NCI-H1417 (cell line): ENCODE results near the gene KCNA3.

Experiments used
- DNase-seq, 3 experiments: peaks; one replicate each; lab custom pipeline; 2025; lab: John Stamatoyannopoulos, UW

KCNA3 gene

DNA sequence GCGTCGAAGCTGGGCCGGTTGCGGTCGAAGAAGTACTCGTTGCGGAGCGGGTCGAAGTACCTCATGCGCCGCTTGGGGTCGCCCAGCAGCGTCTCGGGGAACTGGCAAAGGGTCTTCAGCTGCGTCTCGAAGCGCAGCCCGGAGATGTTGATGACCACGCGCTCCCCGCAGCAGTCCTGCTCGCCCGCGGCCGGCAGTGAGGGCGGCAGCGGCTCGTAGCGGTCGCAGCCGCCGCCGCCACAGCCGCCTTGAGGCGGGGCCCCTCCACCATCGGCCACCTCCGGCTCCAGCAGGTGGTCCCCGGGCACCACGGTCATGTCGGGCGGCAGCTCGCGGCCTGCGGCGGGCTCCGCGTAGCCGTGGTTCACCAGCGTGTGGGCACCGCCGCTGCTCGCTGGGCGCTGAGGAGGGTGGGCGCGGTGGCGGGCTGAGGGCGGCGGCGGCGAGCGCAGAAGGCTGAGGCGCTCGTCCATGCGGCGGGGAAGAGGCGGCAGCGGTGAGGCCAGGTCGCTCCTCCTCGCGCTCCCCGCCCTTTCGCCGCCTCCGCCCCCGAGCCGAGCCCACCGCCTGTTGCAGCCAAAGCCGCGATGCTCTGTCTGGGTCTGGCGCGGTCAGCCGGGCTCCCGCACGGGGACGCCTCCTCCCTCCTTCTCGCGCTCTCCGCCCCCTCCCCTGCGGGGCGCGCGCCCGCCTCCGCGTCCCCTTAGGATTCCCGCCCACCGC lies at the start of gene KCNA3:
KCNA3 (minus strand) TSS at position 604 of the 723 bp plus-strand sequence; CDS start at position 473, 131 bp downstream.
- DNase-seq = peak; percentile 11 to 67 (median 62)

DNA sequence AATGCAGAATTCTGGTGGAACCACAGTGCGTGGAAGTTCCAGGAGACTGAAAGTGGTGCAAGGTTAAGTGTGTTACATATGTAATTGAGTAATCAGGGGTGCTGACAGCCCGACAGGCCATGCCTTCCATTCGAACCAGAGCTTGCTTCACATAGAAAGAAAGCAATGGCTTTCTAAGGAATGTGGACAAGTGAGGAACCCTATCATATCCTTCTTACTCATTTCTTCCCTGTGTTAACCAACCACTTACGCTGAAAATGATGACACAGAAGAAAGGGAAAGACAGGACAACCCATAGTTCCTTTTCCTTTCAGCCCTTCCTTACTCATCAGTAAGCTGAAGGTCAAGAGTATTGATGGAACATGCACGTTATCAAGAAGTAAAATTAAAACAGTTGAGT lies 48.1 kb upstream of the KCNA3 start:
- DNase-seq = no peak

DNA sequence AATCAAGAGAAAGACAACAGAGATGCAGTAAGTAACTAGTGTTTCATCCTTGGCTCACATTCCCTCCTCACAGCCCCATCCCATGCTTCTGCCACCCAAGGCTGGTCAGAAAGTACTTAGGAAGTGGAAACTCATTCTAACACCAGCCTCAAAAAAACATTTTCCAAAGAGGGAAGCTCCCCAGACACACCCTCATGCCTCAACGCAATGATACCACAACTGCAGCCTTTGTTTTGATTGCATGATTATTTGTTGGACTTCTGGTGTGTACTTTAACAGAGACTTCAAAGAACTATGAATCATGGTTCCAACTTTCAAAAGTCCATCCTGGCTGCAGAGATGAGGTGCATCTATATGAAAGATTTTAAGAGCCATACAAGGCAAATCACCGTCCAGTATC lies 45.2 kb upstream of the KCNA3 start:
- no peak for DNase-seq

DNA sequence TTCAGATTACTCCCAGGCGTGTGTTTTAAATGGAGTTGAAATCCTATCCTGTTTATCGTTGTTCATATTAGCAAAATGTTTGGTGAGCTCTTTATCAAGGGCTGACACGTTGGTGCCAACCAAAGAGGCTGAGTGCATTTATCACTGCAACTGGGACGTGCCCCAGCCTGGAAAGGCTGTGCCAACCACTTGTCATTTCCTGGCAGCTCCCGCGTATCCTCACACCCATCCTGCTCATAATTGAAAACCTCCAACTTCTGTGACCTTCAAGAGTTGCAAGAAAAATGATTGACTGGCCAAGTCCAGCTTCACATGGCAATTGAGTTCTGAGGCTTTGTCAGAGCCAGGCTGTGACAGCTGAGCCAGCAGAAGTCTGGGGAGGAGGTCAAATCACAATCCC lies 43.7 kb upstream of the KCNA3 start:
- no peak for DNase-seq

DNA sequence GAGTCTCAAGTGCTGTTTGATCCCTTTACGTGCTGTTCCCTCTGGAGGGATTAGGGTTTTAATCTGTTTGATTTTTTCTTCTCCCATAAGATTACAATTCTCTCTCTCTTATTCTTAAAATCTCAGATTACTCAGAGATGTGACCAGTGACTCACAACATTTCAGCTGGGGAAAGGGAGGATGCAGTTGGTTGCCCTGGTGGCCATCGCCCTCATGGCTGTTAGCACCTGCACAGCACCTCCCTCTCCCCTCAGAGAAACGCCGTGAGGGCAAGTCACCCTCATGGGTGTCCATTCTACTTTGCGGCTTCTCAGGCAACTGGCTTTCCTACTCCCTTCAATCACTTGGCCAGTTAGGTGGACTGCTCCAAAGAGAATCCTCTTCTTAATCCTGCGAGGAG lies 42.4 kb upstream of the KCNA3 start:
- no peak for DNase-seq

DNA sequence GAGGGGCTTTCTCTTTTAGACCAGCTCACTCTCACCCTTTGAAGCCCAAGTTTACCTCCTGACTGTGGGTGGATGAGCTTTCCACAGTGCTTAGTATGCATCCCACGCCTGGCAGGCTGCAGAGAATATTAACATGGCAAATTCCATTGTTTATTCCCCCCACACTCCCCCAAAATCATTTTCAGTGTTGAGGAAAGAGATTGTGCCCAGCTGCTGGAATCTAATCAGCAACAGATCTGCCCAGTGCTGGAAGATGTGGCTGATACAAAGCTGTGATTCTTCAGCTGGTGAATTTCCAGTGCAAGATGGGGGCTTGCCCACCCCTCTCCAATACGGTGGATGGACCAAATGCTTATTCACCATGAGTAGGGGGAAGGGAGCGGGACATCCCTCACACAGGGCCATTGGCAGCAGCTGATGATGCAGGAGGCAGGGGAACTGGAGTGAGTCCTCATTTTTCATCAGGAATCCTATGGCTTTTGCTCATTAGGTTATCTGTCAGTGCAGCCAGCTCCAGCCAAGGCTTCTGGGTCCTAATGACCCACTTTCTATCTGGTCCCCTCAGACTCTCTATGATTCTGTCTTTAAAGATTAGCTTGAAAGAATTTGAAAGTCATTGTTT lies 39.7 kb upstream of the KCNA3 start:
- DNase-seq = no peak

DNA sequence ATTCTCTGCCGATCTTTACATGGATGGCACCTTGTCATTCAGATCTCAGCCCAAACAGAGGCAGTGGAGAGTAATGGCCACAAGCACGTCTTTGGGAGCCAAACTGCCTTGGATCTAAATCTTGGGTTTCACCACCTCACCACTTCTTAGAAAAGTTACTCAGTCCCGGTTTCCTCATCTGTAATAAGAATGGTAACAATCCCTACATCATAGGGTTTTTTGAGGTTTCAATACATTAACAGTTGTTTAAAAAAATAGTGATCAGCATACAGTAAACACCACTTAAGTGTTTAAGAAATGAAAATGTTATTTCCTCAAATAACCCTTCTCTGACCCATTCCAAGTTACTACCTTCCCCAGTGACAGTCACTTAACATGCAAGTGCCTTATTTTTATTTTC lies 38.5 kb upstream of the KCNA3 start:
- no peak for DNase-seq

DNA sequence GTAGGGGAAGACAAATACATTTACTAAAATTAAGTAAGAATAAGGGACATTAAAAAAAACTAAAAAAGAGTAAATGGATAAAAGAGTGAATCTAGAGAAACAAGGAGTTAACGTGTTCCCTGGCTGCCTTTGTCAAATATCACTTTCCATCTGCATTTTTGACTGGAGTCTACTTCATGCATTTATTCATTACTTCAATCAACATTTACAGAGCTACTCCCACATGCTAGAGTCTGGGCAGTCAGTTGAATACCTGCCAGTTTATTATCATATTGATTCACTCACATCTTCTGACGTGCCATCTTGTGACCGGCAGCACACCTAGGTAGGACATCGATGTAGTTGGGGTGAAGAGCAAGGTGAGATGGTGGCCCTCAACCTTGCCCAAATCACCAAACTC lies 35.6 kb upstream of the KCNA3 start:
- DNase-seq = no peak

DNA sequence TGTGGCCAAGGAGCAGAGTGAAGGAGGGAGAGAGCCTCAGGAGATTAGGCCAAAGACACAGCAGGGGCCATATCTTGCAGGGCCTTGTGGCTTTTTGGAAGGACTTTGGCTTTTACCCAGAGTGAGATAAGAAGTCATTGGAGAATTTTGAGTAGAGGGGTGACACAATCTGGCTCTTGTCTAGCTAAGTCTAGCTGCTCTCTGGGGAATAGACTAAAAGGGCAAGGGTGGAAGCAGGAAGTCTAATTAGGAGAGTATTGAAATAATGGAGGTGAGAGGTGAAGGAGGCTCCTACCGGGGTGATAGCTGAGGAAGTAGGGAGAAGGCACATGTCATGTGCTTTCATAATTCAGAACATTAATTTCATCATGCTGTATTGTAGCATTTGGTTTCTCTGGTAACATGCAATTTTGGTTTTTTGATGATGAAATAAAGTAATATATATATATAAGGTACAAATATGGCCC lies 34.3 kb upstream of the KCNA3 start:
- no peak for DNase-seq

DNA sequence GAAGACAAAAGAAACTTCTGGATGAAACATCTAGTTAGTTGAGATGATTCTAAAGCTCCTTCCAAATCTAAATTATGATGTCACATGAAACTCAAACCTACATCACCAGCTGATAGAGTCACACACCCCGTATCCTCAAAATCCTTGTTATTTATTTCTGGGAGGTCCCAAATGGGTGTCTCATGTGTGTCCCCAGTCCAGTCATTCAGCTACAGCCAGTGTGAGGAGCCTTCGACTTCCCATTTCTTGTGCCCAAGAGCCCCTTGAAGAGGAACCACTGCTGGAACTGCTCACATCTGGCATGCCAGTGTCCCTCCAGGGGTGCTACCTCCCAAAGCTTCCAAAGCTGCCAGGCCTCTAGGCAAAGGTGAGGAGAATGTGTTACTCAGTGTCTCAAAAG lies 32.5 kb upstream of the KCNA3 start:
- no peak for DNase-seq

DNA sequence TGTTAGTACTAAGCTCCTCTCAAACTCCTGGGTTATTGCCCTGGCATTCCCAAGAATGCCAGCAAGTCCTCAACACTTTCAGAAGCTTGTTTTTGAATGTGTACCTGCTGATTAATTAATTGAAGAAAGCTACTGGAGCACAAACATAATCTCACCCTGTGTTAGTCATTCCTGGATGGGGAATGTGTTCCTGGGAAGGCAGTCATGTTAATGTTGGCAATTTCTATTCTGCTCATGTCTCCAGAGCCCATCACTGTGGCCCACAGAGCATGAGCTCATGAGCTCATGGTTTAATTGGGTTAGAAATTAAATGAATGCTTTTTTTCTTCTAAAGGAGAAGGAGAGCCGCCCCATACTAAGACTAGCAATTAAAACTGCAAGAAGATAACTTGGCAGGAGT lies 31.9 kb upstream of the KCNA3 start:
- DNase-seq = no peak

DNA sequence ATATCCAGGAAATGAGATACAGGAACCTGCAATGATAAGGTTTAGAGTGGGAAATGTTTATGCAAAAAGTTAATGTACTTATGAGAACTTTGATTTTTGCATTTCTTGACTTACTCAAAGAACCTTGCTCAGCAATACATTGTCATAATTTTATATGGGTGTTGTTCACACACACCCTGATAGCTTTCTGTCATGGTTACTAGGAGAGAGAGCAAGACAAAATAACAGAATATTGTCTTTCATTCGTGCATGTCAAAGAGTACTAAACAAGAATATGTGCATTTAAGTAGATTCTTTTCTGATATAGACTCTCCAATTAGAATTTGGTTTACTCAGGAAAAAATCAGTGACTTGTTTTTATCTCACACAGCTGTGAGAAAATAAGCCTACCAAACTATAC lies 27.5 kb upstream of the KCNA3 start:
- no peak for DNase-seq

DNA sequence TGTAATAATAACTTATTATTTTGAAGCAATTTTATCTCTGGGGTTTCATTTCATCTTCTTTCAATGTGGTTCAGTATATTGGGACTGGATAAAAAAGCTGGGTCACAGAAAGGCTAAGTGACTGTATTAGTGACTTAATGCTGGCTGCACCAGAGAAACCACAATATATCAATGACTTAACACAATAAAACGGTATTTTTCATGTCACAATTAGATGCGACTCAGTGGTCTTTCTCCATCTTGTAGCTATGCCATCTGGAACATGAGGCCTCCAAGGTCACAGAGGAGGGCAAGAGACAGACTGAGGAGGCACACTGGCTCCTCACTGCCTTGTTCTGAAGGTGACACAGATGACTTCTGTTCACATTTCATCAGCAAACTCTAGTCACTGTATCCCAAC lies 26.0 kb upstream of the KCNA3 start:
- no peak for DNase-seq

DNA sequence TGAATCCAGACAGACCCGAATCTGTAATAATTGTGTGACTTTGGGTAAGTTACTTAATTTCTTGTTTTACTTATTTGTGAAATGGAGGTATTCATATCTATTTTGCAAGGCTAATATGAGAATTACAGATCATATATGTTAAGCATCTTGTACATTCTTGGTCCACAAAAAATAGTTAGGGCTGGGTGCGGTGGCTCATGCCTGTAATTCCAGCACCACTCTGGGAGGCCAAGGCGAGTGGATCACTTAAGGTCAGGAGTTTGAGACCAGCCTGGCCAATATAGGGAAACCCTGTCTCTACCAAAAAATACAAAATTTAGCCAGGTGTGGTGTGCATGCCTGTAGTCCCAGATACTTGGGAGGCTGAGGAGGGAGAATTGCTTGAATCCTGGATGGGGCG lies 22.9 kb upstream of the KCNA3 start:
- no peak for DNase-seq

DNA sequence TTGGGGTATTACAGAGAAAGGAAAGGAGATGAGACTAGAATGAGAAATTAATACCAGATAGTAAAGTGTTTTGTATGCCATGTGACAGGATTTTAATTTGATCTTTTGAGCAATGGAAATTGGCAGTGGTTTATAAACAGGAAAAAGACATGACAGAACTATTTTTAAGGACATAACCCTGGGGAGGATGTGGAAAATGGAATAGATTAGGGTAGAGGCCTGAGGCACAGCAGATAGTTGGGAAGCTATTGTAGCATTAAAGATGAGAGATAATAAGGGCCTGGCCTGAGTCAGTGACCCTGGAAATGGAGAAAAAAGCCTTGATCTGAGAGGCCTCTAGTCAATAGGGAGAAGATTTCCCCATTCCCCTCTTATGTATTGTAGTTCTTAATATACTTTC lies 22.1 kb upstream of the KCNA3 start:
- no peak for DNase-seq

DNA sequence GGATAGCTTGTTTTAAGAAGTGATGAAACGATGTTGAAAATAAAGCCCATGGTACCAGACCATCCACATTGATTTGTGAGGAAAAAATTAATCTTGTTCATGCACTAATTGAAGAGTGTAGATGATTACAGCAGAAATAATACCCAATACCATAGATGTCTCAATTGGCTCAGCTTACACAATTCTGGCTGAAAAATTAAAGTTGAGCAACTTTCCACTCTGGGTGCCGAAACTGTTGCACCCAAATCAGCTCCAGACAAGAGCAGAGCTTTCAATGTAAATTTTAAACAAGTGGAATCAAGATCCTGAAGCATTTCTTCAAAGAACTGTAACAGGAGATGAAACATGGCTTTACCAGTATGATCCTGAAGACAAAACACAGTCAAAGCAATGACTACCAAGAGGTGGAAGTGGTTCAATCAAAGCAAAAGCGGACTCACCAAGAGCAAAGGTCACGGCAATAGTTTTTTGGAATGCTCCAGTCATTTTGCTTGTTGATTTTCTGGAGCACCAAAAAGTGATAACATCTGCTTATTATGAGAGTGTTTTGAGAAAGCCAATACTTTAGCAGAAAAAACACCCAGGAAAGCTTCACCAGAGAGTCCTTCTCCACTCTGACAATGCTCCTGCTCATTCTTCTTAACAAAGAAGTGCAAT lies 16.1 kb upstream of the KCNA3 start:
- no peak for DNase-seq

DNA sequence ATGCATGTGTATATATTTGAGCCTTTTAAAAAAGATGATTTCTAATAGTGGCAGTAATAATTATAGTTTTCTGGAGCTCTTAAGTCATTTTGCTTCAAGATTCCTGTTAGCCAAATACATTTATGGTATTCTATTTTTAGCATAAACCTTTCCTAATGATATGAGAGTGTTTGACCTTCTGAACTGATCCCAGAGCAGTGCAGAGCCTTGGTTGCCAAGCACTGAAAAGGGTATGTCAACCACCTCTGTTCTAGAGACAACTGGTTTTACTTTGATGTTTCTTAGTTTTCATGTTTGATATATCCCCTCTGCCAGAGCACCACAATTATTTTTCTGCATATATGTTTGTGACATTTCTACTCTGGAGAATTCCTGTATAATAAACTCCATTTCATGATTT lies 15.1 kb upstream of the KCNA3 start:
- DNase-seq = peak in 1 of 3 experiments; percentile 4

DNA sequence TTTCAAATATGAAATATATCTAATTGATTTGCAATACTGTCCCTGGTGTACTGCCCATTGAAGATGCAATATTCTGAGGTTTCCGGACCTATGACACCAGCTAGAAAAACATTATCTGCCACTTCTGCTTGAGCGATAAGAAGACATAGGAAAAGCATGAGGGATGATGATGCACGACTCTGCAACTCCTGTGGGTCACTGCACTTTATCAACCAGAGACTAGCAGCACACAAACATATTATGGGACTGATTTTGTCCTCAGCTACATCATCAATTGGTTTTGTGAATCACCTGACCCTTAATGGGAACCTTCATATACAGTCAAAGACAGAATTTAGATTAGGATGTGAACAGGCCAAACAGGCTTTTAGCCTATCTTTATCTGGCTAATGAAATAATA lies 13.8 kb upstream of the KCNA3 start:
- no peak for DNase-seq

DNA sequence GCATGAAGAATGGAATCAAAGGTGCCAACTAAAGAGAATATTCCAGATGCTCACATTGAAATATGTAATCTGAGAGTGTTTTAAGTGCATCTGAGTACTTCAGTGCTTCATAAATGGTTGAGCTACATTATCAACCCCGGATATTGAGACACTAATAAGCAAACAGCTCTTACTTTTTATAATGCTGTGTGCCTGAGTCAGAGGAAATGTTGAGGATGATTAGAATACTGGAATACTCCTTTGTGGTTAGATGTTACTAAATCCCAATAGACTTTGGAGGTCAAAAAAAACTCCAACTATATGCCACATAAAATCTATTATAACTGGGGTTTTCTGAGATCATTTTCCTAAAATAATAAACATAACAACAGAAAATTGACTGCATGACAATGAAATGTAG lies 12.5 kb upstream of the KCNA3 start:
- peak in 1 of 3 experiments; percentile 23 for DNase-seq

DNA sequence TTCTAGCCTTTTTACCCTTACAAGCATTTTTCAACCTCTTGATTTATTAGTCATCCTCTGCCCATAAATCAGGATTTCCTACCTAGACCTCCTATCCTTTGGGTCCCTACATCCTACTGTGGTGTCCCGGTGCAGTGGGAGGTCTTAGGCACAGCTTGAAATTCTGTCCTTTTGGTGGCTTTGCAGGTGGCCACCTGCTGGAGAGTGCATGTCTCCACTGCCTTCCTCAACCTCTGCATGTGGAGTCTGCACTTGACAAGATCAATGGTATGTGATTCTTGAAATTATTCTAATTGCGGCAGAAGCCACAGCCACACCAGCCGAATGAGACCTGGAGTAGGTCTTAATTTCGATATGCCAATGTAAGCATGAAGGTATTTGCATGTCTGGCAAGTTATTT lies 11.4 kb upstream of the KCNA3 start:
- no peak for DNase-seq

DNA sequence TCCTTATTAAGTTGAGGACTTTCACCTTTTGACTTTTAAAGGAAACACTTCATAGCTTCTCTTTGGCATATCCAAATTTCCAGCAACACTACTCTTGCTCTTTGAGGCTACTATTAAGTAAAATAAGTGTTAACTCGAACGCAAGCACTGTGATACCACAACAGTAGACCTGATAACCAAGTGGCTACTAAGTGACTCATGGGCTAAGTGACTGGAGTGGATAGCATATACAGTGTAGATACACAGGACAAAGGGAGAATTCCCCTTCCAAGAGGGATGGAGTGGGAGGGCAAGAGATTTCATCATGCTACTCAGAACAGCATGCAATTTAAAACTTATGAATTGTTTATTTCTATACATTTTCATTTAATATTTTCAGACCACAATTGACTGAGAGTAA lies 9.8 kb upstream of the KCNA3 start:
- DNase-seq = no peak

DNA sequence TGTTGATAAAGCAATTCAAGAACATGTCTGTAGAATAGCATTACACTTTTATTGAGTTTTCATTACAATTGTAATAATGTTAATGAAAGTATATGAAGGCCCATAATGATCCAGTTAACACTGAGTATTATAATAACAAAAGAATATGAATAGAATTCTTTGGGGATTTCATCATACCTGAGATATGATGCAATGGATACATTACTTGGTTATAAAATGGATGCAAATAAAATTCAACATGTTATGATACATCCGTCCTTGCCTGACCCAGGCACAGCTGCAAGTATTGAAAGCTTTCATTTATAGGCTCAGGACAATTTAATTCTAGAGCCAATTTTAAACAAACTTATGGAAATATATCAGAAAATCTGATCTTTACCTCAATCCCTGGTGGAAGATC lies 8.2 kb upstream of the KCNA3 start:
- peak in 1 of 3 experiments; percentile 60 for DNase-seq

DNA sequence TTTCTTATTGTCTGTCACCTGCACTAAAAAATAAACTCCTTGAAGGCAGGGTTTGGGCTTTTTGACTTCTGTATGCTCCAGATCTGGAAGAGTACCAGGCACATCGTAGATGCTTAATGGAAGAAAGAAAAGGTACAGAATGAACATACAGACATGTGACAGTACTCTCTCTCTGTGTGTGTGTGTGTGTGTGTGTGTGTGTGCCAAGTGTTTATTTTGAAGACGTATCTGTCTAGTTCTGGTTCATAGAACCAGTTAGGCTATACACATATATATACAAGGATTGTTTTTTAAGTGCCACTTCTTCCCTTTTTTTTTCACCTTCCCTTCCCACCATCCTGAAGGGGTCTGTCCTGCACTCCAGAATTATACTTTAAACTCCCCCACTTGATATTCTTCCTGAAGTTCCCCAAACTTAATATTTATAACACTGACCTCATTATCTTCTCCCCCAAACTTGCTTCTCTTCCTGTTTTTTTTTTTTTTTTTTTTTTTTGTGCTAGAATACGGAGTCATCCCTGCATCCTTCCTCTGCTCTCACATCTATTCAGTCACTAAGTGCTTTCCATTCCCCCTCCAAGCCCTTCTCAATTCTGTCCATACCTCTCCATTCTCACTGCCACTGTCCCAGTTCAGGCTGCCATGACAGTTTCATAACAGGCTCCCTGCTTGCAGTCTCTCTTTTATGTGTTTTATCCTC lies 5.4 kb upstream of the KCNA3 start:
- no peak for DNase-seq
